Stimulated activated CD4-positive, alpha-beta T cell treated with anti-CD3 and anti-CD28 coated beads, TNF-alpha, amount 100 ng/mL, for 24 hours (primary cell): ENCODE results near the gene PEDS1.
"Not testable (repeated sequence)": the region's sequence is repeated elsewhere in the genome, so short reads cannot be mapped to it uniquely, and the experiment has no call there.

Experiments used
- DNase-seq, 3 experiments: peaks; one replicate each; pipeline ENCODE4 v3.0.0-alpha.2; 2020; ENCODE audit warnings: low read depth in 3 of 3

The PEDS1 gene

GRCh38 chr20:50113420-50114224, 39.9 kb downstream of the PEDS1 start:
- DNase-seq, result no peak

GRCh38 chr20:50112512-50113419, 40.8 kb downstream of the PEDS1 start, which contains the start of gene UBE2V1:
TSS of gene UBE2V1 (minus strand) at chr20:50113150. CDS start at chr20:50113128, 22 bp downstream.
- peak; percentile 74 to 88 (median 80) for DNase-seq

GRCh38 chr20:50111829-50112495, 41.6 kb downstream of the PEDS1 start:
- no peak for DNase-seq

- peak in 2 of 3 experiments; percentile 48 for DNase-seq
These were observed 42.2 kb downstream of the PEDS1 start for GRCh38 chr20:50111120-50111828.

- DNase-seq, result peak in 1 of 3 experiments; percentile 20
These were observed 43.1 kb downstream of the PEDS1 start for GRCh38 chr20:50110141-50111047.

GRCh38 chr20:50108556-50109235, 44.8 kb downstream of the PEDS1 start:
- no peak for DNase-seq

- DNase-seq, result no peak
These were observed 45.7 kb downstream of the PEDS1 start for GRCh38 chr20:50107796-50108331.

GRCh38 chr20:50107086-50107660, 46.4 kb downstream of the PEDS1 start:
- DNase-seq, result no peak

GRCh38 chr20:50106669-50107068, 46.9 kb downstream of the PEDS1 start:
- DNase-seq, result not testable (repeated sequence)
